ENCODE data around the gene SHF. TPM values are rescaled to one million over a fixed set of nuclear protein-coding genes. Genes with fewer than 3 reads are reported as not detected.

The SHF gene
- 1.5 and 1.7 TPM in 2 replicates for total RNA-seq

GRCh38 chr15:45187894-45188830 is at the start of gene SHF:
Gene SHF (minus strand): TSS chr15:45187966. CDS start chr15:45187951, 15 bp downstream.

GRCh38 chr15:45129651-45130129 is 58.1 kb downstream of the SHF start, which contains the start of the genes DUOX1 and DUOXA1:
Gene DUOX1 (plus strand): TSS chr15:45129994. CDS start chr15:45131967, 1,973 bp downstream.
Gene DUOXA1 (minus strand): TSS chr15:45129879. CDS start chr15:45123014, 6,865 bp downstream.

Other genes with a start within 250 kb of the SHF start
- gene TERB2, start 231.3 kb downstream of the SHF start, total RNA-seq, result not detected in 2 replicates
- gene SORD, start 164.8 kb downstream of the SHF start, total RNA-seq, result 25.4 and 26.0 TPM in 2 replicates
- gene DUOX2, start 73.8 kb downstream of the SHF start, total RNA-seq, result 1.3 and 1.9 TPM in 2 replicates
- gene DUOXA2, start 73.6 kb downstream of the SHF start, total RNA-seq, result not detected in 2 replicates
- gene DUOXA1, start 58.1 kb downstream of the SHF start, total RNA-seq, result 30.3 and 32.3 TPM in 2 replicates
- 19.0 and 34.3 TPM in 2 replicates for gene DUOX1, start 58.0 kb downstream of the SHF start, total RNA-seq
- gene SLC28A2, start 64.3 kb upstream of the SHF start, total RNA-seq, result not detected in 2 replicates
- 2.6 and 4.1 TPM in 2 replicates for gene GATM, start 190.6 kb upstream of the SHF start, total RNA-seq